CD4-positive, alpha-beta memory T cell (primary cell): Measurements from ENCODE around the gene MFAP3. TPM values are rescaled to one million over a fixed set of nuclear protein-coding genes. Genes with fewer than 3 reads are reported as not detected.

ENCODE experiments used
- CTCF ChIA-PET: fragments of 350-600 bp; sonication (Branson Sonifier 250); formaldehyde crosslinking; loops from one replicate; lab custom pipeline; 2021; ENCODE audit warnings: inconsistent platforms; ENCODE audit not compliant: partially characterized antibody; lab: Charles Lee
- POLR2A ChIA-PET: fragments of 350-600 bp; sonication (Branson Sonifier 250); formaldehyde crosslinking; loops from one replicate; lab custom pipeline; 2021; ENCODE audit not compliant: partially characterized antibody; lab: Charles Lee
- DNase-seq, 5 donors: peaks; one replicate each; pipeline versions ENCODE4 v3.0.0 to v3.0.0-alpha.2; 2020 to 2022; ENCODE audit warnings: mixed read lengths in 1 of 5
- H3K27ac ChIP-seq: one replicate; pipeline ENCODE4 v1.7.0; 2013; ENCODE audit warnings: low read depth, low read length
- H3K27me3 ChIP-seq: 2 replicates; pipeline ENCODE4 v1.7.0; 2013; ENCODE audit warnings: mild to moderate bottlenecking, low read length, moderate library complexity; ENCODE audit not compliant: insufficient read depth
- H3K36me3 ChIP-seq: 2 replicates; pipeline ENCODE4 v1.7.0; 2013; ENCODE audit warnings: mild to moderate bottlenecking, low read length, moderate library complexity; ENCODE audit not compliant: insufficient read depth
- H3K4me1 ChIP-seq: 2 replicates; pipeline ENCODE4 v1.7.0; 2013; ENCODE audit warnings: mild to moderate bottlenecking, low read length, moderate library complexity; ENCODE audit not compliant: insufficient read depth
- H3K4me3 ChIP-seq, 2 donors: one replicate each; pipeline ENCODE4 v1.7.0; 2013; ENCODE audit warnings: low read length in 2 of 2, mild to moderate bottlenecking in 1 of 2
- H3K9me3 ChIP-seq, 2 donors: one replicate each; pipeline ENCODE4 v1.7.0; 2013; ENCODE audit warnings: low read length in 2 of 2, control low read depth in 1 of 2; ENCODE audit not compliant: control insufficient read depth in 1 of 2
- H3K27ac Mint-ChIP-seq, 7 donors: one replicate each; pipeline ENCODE4 v1.8.0; 2020 to 2021; ENCODE audit warnings: mixed read lengths in 7 of 7, mild to moderate bottlenecking in 6 of 7, inconsistent platforms in 3 of 7, moderate library complexity in 3 of 7
- H3K27me3 Mint-ChIP-seq, 2 donors: one replicate each; pipeline ENCODE4 v1.8.0; 2020 to 2021; ENCODE audit warnings: mixed read lengths in 2 of 2
- H3K36me3 Mint-ChIP-seq, 2 donors: one replicate each; pipeline ENCODE4 v1.8.0; 2020 to 2021; ENCODE audit warnings: mixed read lengths in 2 of 2, inconsistent platforms in 1 of 2, mild to moderate bottlenecking in 1 of 2
- H3K4me1 Mint-ChIP-seq, 4 donors: one replicate each; pipeline ENCODE4 v1.8.0; 2020 to 2021; ENCODE audit warnings: mixed read lengths in 4 of 4, mild to moderate bottlenecking in 1 of 4
- H3K4me3 Mint-ChIP-seq, 8 donors: one replicate each; pipeline ENCODE4 v1.8.0; 2020 to 2021; ENCODE audit warnings: mixed read lengths in 8 of 8, mild to moderate bottlenecking in 7 of 8, moderate library complexity in 6 of 8, inconsistent platforms in 3 of 8
- H3K9me3 Mint-ChIP-seq, 8 donors: one replicate each; pipeline ENCODE4 v1.8.0; 2020 to 2021; ENCODE audit warnings: mixed read lengths in 8 of 8, mild to moderate bottlenecking in 5 of 8, inconsistent platforms in 3 of 8, moderate library complexity in 1 of 8
- intact Hi-C: fragments of 100-400 bp; cut with micrococcal nuclease; formaldehyde crosslinking; loops from one replicate; pipeline ENCODE4 v1.15.1; 2023
- polyA plus RNA-seq, 2 donors: library from polyadenylated mRNA; unstranded; fragments of 300-500 nt; fragmentation: Illumina TruSeq; gene quantifications; one replicate each; pipeline ENCODE4 v1.2.3, GENCODE V29; 2021
- total RNA-seq, 2 experiments: library from RNA; stranded (reverse); gene quantifications; one replicate each; pipeline ENCODE4 v1.2.3, GENCODE V29; 2021

The MFAP3 gene
- total and polyA plus RNA-seq, 4 experiments from 2014 or later: 5.5 to 27.4 (median 16.0) TPM

DNA sequence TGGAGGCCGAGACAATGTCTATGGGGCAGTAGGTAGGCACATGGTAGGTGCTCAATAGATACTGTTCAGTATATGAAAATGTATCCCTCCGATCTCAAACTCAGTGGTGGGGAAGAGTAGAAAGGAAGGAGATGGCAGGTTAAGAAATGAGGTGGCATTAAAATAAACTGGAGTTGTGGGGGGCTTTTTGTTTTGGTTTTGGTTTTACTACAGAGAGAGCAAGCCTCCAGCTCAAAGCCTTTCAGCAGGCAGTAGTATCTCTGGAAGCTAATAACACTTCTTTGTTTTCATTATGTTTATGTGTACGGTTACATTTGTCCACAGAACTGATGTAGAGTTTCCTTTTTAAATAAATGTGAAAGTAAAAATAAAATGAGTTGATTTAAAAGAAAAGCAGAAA lies 8.6 kb downstream of the MFAP3 start:
- Mint-ChIP-seq H3K36me3 (peaks cover 23 to 52% of the 10 kb centered on the region in 2 donors), H3K27ac (peak overlapping the region in 6 of 7 donors; percentile 11 to 91 (median 50)), H3K4me1 (peaks cover 36 to 66% (median 47%) of the 10 kb centered on the region in 4 donors), H3K4me3 (no peak overlapping the region), H3K9me3 (no peaks in the 10 kb centered on the region), H3K27me3 (no peaks in the 10 kb centered on the region)
- Histone ChIP-seq H3K9me3 (no peaks in the 10 kb centered on the region), H3K36me3 (no peaks in the 10 kb centered on the region), H3K4me3 (no peak overlapping the region), H3K4me1 (peaks cover 28% of the 10 kb centered on the region), H3K27ac (no peak overlapping the region), H3K27me3 (no peaks in the 10 kb centered on the region)
- intact Hi-C loops: no loop called here
- POLR2A ChIA-PET: interaction anchor here (2.8 kb wide), 1 partner anchor 9 kb away, joined by 14 read pairs; the partner anchor contains the start of genes FAM114A2 and MFAP3
- CTCF ChIA-PET: interaction anchor here (3.5 kb wide), 1 partner anchor 25 kb away, joined by 16 read pairs; no protein-coding TSS in a partner anchor
- DNase-seq: no peak

DNA sequence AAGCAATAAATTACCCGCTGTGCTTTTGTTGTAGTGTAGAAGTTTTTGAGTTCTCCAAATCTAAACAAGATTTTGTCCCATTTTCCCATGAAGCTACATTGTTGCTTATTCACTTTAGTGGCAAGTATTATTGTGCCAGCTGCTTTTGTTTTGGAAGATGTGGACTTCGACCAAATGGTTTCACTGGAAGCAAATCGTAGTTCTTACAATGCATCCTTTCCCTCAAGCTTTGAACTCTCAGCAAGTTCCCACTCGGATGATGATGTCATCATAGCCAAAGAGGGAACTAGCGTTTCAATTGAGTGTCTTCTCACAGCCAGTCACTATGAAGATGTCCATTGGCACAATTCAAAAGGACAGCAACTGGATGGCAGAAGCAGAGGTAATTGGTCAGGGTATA lies 10.9 kb downstream of the MFAP3 start:
- DNase-seq: no peak
- Mint-ChIP-seq H3K27ac (peak overlapping the region in 1 of 7 donors; percentile 10), H3K36me3 (peaks cover 44 to 73% of the 10 kb centered on the region in 2 donors), H3K9me3 (no peaks in the 10 kb centered on the region), H3K27me3 (no peaks in the 10 kb centered on the region), H3K4me1 (peaks cover 25 to 58% (median 35%) of the 10 kb centered on the region in 4 donors), H3K4me3 (no peak overlapping the region)
- H3K27me3 ChIP-seq: no peaks in the 10 kb centered on the region
- no peaks in the 10 kb centered on the region for H3K36me3 ChIP-seq
- no peaks in the 10 kb centered on the region for H3K9me3 ChIP-seq
- ChIA-PET CTCF (interaction anchor here (0.9 to 3.5 kb wide), 3 partner anchors 20 to 74 kb away, joined by 3 to 16 read pairs (median 4); no protein-coding TSS in a partner anchor), POLR2A (interaction anchor here (2.8 kb wide), 1 partner anchor 11 kb away, joined by 14 read pairs; the partner anchor contains the start of genes FAM114A2 and MFAP3)
- intact Hi-C loops: no loop called here
- H3K4me3 ChIP-seq: no peak overlapping the region
- H3K27ac ChIP-seq: no peak overlapping the region
- peaks cover 13% of the 10 kb centered on the region for H3K4me1 ChIP-seq

DNA sequence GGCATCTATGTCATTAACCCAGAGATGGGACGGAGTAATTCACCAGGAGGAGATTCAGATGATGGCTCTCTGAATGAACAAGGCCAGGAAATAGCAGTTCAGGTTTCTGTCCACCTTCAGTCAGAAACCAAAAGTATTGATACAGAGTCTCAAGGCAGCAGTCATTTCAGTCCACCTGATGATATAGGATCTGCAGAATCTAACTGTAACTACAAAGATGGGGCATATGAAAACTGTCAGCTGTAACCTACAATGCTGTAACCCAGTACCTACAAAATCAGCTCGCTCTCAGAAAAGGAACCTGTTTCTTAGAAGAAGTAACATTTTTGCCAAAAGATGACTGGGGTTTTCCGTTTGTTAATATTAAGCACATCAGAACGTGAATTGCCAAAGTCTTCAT lies 14.7 kb downstream of the MFAP3 start:
- POLR2A ChIA-PET: interaction anchor here (1.8 kb wide), 1 partner anchor 15 kb away, joined by 5 read pairs; the partner anchor contains the start of genes FAM114A2 and MFAP3
- Histone ChIP-seq H3K4me3 (no peak overlapping the region), H3K4me1 (no peaks in the 10 kb centered on the region), H3K9me3 (no peaks in the 10 kb centered on the region), H3K27ac (no peak overlapping the region), H3K36me3 (no peaks in the 10 kb centered on the region), H3K27me3 (no peaks in the 10 kb centered on the region)
- no peak overlapping the region for H3K4me3 Mint-ChIP-seq
- DNase-seq: no peak
- peaks cover 12 to 38% (median 21%) of the 10 kb centered on the region in 4 donors for H3K4me1 Mint-ChIP-seq
- no peaks in the 10 kb centered on the region for H3K9me3 Mint-ChIP-seq
- CTCF ChIA-PET: interaction anchor here (0.9 to 4.2 kb wide), 2 partner anchors 9 to 19 kb away, joined by 3 to 19 read pairs; no protein-coding TSS in a partner anchor
- H3K27me3 Mint-ChIP-seq: no peaks in the 10 kb centered on the region
- peak overlapping the region in 1 of 7 donors; percentile 8 for H3K27ac Mint-ChIP-seq
- peaks cover 46 to 65% of the 10 kb centered on the region in 2 donors for H3K36me3 Mint-ChIP-seq
- intact Hi-C loops: no loop called here

DNA sequence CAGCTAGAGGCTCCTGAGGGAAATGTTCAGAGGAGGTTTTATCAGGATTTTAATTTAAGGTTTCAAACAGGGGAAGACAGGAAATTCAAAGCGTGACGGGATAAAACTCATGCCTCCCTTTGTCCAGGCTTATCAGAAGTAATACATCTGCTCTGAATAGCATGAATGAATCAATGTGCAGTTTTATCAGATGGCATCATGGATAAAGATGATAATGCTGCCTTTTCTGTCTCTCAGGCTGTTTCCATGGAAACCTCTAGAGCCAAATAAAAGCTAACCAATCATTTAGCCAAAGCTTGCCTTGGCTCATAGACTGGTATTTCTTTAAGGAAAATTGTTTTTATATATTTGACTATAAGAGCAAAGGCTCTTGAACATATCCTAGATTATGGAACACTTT lies 16.4 kb downstream of the MFAP3 start:
- H3K36me3 ChIP-seq: no peaks in the 10 kb centered on the region
- peaks cover 11% of the 10 kb centered on the region for H3K4me1 ChIP-seq
- Mint-ChIP-seq H3K4me1 (peaks cover 21 to 36% (median 28%) of the 10 kb centered on the region in 4 donors), H3K27ac (no peak overlapping the region), H3K9me3 (no peaks in the 10 kb centered on the region), H3K27me3 (no peaks in the 10 kb centered on the region), H3K4me3 (no peak overlapping the region), H3K36me3 (peaks cover 38 to 55% of the 10 kb centered on the region in 2 donors)
- H3K4me3 ChIP-seq: no peak overlapping the region
- intact Hi-C loops: no loop called here
- H3K27ac ChIP-seq: no peak overlapping the region
- no peak for DNase-seq
- H3K9me3 ChIP-seq: no peaks in the 10 kb centered on the region
- CTCF ChIA-PET: interaction anchor here (1.5 to 2.5 kb wide), 2 partner anchors 10 to 18 kb away, joined by 3 to 17 read pairs; no protein-coding TSS in a partner anchor
- no peaks in the 10 kb centered on the region for H3K27me3 ChIP-seq
- POLR2A ChIA-PET: interaction anchor here (1.2 kb wide), 1 partner anchor 10 kb away, joined by 3 read pairs; no protein-coding TSS in a partner anchor

DNA sequence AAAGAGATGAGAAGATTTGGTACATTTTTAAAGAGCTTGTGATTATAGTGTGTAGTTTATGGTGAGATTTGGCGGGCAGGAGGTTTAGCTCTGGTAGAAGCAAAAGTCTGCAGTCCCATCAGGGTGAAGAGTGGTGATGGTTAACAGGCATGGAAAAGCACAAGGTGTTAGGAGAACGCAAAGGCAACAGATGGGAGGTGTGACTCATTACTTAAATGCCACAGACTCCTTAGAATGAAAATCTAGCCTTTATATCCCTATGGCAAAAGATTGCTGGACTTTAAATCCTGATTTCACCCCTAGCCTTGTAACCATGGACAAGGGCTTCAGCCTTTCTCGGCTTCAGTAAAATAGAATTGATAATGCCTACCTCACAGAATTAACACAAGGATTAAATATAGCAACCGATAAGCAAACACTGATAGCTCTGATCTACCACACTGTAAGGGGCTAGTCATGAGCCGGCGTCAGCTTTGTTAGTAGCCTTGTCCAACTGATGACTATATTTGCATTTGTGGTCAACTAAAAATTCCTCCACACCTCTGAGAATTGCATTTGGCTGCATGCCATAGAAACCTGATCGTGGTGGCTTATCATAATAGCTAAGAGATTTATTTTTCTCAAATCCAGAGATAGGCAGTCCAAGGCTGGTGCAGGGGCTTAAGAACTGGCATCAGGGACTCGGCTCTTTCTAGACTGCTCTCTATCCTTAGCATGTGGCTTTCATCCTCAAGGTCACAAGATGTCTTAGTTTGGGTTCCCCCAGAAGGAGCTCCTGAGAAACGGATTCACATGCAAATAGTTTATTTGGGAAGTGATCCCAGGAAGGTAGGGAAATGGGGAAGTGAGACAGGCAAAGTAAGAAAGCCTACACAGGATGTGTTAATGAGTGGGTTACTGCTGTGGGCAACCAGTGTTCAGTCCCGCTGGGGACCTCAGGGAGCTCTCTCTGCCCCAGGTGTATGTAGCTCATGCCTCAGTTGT lies 19.6 kb downstream of the MFAP3 start:
- H3K4me3 Mint-ChIP-seq: peak overlapping the region in 4 of 8 donors; percentile 5 to 47 (median 40)
- peaks cover 21 to 28% of the 10 kb centered on the region in 2 donors for H3K36me3 Mint-ChIP-seq
- H3K4me1 ChIP-seq: peaks cover 11% of the 10 kb centered on the region
- H3K9me3 Mint-ChIP-seq: no peaks in the 10 kb centered on the region
- ChIA-PET CTCF (interaction anchor here (0.7 to 4.1 kb wide), 7 partner anchors 11 to 364 kb away, joined by 3 to 31 read pairs (median 3); no protein-coding TSS in a partner anchor), POLR2A (interaction anchor here (1.2 kb wide), 1 partner anchor 20 kb away, joined by 5 read pairs; the partner anchor contains the start of genes FAM114A2 and MFAP3)
- intact Hi-C loops: no loop called here
- no peaks in the 10 kb centered on the region for H3K27me3 ChIP-seq
- peak overlapping the region; percentile 19 to 85 (median 45) for H3K27ac Mint-ChIP-seq
- no peaks in the 10 kb centered on the region for H3K36me3 ChIP-seq
- H3K4me3 ChIP-seq: no peak overlapping the region
- no peaks in the 10 kb centered on the region for H3K27me3 Mint-ChIP-seq
- no peaks in the 10 kb centered on the region for H3K9me3 ChIP-seq
- H3K4me1 Mint-ChIP-seq: peaks cover 21 to 26% (median 25%) of the 10 kb centered on the region in 4 donors
- no peak for DNase-seq
- no peak overlapping the region for H3K27ac ChIP-seq

DNA sequence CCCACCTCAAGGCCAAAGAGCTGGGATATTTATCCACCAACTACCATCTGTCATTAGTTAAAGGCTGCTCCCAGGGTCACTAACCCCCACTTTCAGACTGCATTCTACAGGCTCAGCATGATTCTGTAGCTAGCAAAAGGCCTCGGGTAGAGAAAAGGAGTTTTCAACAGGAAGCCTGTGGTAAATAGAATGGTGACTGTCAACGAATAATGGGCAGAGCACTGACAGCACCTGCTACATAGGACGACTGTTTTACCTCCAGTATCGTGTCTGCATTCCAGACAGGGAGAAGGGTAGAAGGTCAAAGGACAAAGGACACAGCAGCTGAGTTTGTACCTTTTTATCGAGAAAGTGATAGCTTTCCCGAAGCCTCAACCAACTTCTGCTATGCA lies 20.3 kb downstream of the MFAP3 start:
- Mint-ChIP-seq H3K4me3 (peak overlapping the region in 4 of 8 donors; percentile 34 to 51 (median 46)), H3K9me3 (no peaks in the 10 kb centered on the region), H3K27ac (peak overlapping the region in 6 of 7 donors; percentile 19 to 85 (median 52)), H3K4me1 (peaks cover 21 to 26% (median 25%) of the 10 kb centered on the region in 4 donors), H3K36me3 (peaks cover 14 to 21% of the 10 kb centered on the region in 2 donors), H3K27me3 (no peaks in the 10 kb centered on the region)
- no peaks in the 10 kb centered on the region for H3K27me3 ChIP-seq
- no peak for DNase-seq
- H3K4me3 ChIP-seq: no peak overlapping the region
- peaks cover 11% of the 10 kb centered on the region for H3K4me1 ChIP-seq
- CTCF ChIA-PET: interaction anchor here (2.0 to 4.1 kb wide), 3 partner anchors 10 to 345 kb away, joined by 5 to 31 read pairs (median 20); no protein-coding TSS in a partner anchor
- no peak overlapping the region for H3K27ac ChIP-seq
- H3K9me3 ChIP-seq: no peaks in the 10 kb centered on the region
- intact Hi-C loops: no loop called here
- H3K36me3 ChIP-seq: no peaks in the 10 kb centered on the region
- POLR2A ChIA-PET: interaction anchor here (0.8 to 1.2 kb wide), 2 partner anchors 15 to 20 kb away, joined by 3 to 5 read pairs; partner anchors contain the start of genes FAM114A2 and MFAP3
